Measurements from ENCODE around the gene HAUS8. TPM values are rescaled to one million over a fixed set of nuclear protein-coding genes. Genes with fewer than 3 reads are reported as not detected.

The HAUS8 gene
- total and polyA plus RNA-seq, 10 of the 15 experiments (the other 5 are each of a cell fraction or from before 2014, with no cell fraction given) = 22.7 to 43.9 (median 34.4) TPM

DNA sequence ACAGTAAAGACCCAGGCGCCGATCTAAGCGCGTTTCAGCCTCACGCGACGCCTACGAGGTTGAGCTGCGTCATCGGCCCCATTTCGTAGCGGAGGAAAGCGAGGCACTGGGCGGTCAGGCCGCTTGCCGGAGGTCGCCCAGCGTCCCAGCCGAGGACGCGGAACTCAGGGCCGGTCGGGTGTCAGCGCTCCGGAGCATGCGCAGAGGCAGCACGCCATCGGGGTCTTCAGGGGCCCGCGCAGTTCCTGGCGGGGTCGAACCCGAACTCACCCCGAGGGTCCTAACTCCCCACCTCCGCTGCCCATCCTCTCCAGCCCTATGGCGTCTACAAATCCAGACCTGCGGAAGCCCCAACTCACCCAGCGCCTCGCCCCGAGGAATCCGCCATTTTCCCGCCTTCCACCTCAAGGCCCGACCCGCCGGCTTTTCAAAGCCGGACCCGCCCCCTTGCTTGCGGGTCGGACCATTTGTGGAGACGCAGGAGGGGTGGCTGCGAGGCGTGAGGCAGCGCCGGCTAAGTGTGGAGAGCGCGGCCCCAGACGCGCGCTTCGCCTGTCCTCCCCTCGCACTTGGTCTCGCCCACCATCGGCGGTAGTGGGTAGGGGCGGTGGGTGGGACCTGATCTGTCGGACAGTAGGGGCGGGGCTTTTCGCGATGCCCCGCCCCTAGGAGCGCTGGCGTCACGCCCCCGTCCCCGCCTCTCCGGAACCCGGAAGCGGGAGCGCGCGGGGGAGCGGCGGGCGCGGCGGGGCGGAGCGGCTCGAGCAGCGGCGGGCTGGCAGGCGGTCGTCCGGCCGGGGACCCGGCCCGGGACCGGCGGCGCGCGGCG lies at the start of gene HAUS8, which contains the start of gene MYO9B (continued):
- TF ChIP-seq, protein P1, sequence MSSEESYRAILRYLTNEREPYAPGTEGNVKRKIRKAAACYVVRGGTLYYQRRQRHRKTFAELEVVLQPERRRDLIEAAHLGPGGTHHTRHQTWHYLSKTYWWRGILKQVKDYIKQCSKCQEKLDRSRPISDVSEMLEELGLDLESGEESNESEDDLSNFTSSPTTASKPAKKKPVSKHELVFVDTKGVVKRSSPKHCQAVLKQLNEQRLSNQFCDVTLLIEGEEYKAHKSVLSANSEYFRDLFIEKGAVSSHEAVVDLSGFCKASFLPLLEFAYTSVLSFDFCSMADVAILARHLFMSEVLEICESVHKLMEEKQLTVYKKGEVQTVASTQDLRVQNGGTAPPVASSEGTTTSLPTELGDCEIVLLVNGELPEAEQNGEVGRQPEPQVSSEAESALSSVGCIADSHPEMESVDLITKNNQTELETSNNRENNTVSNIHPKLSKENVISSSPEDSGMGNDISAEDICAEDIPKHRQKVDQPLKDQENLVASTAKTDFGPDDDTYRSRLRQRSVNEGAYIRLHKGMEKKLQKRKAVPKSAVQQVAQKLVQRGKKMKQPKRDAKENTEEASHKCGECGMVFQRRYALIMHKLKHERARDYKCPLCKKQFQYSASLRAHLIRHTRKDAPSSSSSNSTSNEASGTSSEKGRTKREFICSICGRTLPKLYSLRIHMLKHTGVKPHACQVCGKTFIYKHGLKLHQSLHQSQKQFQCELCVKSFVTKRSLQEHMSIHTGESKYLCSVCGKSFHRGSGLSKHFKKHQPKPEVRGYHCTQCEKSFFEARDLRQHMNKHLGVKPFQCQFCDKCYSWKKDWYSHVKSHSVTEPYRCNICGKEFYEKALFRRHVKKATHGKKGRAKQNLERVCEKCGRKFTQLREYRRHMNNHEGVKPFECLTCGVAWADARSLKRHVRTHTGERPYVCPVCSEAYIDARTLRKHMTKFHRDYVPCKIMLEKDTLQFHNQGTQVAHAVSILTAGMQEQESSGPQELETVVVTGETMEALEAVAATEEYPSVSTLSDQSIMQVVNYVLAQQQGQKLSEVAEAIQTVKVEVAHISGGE (CRISPR knock-in tag; IDR thresholded peaks at IDR 0.05) = no peak
- TF ChIP-seq PRDM15 (CRISPR knock-in tag; IDR thresholded peaks at IDR 0.05) (no peak), ZNF207 (IDR thresholded peaks at IDR 0.05; ENCODE audit: borderline replicate concordance) (peak; percentile 99), TCF7 (IDR thresholded peaks at IDR 0.05; ENCODE audit: borderline replicate concordance) (no peak), RUNX3 (IDR thresholded peaks at IDR 0.05; ENCODE audit: low read length) (no peak), PML (IDR thresholded peaks at IDR 0.05; ENCODE audit: low read length) (no peak), BRCA1 (IDR thresholded peaks at IDR 0.05; ENCODE audit: low read depth, low read length) (peak; percentile 54; the same call in 1 of the 2 replicates), WRNIP1 (IDR thresholded peaks at IDR 0.05; ENCODE audit: borderline replicate concordance, low read depth, low read length) (no peak), MYB (IDR thresholded peaks at IDR 0.05; ENCODE audit: borderline replicate concordance, low read depth, low read length) (no peak)
- TF ChIP-seq, protein P2, sequence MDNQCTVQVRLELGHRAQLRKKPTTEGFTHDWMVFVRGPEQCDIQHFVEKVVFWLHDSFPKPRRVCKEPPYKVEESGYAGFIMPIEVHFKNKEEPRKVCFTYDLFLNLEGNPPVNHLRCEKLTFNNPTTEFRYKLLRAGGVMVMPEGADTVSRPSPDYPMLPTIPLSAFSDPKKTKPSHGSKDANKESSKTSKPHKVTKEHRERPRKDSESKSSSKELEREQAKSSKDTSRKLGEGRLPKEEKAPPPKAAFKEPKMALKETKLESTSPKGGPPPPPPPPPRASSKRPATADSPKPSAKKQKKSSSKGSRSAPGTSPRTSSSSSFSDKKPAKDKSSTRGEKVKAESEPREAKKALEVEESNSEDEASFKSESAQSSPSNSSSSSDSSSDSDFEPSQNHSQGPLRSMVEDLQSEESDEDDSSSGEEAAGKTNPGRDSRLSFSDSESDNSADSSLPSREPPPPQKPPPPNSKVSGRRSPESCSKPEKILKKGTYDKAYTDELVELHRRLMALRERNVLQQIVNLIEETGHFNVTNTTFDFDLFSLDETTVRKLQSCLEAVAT (IDR thresholded peaks at IDR 0.05) = peak; percentile 19; the same call in 1 of the 2 replicates
- TF ChIP-seq, protein P3, sequence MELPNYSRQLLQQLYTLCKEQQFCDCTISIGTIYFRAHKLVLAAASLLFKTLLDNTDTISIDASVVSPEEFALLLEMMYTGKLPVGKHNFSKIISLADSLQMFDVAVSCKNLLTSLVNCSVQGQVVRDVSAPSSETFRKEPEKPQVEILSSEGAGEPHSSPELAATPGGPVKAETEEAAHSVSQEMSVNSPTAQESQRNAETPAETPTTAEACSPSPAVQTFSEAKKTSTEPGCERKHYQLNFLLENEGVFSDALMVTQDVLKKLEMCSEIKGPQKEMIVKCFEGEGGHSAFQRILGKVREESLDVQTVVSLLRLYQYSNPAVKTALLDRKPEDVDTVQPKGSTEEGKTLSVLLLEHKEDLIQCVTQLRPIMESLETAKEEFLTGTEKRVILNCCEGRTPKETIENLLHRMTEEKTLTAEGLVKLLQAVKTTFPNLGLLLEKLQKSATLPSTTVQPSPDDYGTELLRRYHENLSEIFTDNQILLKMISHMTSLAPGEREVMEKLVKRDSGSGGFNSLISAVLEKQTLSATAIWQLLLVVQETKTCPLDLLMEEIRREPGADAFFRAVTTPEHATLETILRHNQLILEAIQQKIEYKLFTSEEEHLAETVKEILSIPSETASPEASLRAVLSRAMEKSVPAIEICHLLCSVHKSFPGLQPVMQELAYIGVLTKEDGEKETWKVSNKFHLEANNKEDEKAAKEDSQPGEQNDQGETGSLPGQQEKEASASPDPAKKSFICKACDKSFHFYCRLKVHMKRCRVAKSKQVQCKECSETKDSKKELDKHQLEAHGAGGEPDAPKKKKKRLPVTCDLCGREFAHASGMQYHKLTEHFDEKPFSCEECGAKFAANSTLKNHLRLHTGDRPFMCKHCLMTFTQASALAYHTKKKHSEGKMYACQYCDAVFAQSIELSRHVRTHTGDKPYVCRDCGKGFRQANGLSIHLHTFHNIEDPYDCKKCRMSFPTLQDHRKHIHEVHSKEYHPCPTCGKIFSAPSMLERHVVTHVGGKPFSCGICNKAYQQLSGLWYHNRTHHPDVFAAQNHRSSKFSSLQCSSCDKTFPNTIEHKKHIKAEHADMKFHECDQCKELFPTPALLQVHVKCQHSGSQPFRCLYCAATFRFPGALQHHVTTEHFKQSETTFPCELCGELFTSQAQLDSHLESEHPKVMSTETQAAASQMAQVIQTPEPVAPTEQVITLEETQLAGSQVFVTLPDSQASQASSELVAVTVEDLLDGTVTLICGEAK (IDR thresholded peaks at IDR 0.05; ENCODE audit: borderline replicate concordance) = no peak
